HG03060 (cell line): ENCODE measurements around the gene STX1B.
"Not testable (repeated sequence)": the region's sequence is repeated elsewhere in the genome, so short reads cannot be mapped to it uniquely, and the experiment has no call there.

Experiments
- ATAC-seq: cut with Tn5 transposase; IDR thresholded peaks from one replicate; pipeline ENCODE4 v1.9.1; 2021; ENCODE audit warnings: low read depth, moderate number of reproducible peaks; ENCODE audit not compliant: unreplicated experiment

The STX1B gene

DNA sequence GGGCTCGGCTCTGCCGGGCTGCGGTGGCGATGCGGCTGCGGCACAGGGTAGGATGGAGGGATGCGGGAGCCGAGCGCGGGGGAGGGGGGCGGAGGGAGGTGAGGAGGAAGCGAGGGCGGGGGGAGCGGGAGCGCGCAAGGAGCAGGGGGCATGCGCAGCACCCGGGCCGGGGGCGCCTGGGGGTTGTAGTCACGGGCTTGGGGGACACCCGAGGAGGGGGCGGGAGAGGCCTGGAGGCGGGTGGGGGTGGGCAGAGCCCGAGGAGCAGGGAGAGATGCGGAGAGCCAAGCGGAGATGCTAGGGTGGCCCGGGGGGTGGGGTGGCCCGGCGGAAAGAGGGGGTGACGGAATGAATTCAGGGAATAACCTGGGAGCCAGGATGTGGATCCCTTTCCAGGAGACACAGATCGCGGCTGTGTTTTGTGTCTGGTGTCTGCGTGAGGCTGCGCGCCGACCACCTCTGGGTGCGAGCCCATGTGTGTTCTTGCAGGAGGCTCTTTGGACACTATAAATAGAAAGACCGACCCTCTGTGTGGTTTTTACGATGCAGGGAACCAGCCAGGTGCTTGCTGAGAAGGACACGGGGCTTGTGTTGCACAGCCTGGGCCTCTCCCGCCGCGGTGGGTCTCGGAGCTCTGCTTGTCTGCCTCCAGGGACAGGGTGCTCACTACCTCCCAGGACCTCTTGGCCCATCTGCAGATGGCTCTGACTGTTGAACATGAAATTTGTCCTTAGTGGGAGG is at the start of gene STX1B:
TSS of gene STX1B (minus strand) at position 54 of the 741 bp plus-strand sequence. CDS start 242 bp downstream, outside the sequence.
- no peak for ATAC-seq

DNA sequence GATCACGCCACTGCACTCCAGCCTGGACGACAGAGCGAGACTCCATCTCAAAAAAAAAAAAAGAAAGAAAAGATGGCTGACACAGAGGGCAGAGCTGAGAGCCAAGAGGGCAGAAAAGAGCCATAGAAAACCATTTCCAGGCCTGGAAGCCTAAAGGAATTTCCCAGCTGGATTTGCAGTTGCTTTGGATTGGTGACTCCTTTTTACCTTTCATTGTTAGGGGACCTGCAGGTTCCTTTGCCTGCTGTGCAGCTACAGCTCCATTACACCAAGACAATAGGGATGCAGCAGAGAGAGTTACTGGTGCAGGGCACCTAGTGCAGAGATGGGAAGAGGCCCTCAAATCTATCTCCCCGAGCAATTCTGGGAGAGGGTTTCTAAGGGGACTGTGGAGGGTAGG is 45.2 kb upstream of the STX1B start:
- no peak for ATAC-seq

DNA sequence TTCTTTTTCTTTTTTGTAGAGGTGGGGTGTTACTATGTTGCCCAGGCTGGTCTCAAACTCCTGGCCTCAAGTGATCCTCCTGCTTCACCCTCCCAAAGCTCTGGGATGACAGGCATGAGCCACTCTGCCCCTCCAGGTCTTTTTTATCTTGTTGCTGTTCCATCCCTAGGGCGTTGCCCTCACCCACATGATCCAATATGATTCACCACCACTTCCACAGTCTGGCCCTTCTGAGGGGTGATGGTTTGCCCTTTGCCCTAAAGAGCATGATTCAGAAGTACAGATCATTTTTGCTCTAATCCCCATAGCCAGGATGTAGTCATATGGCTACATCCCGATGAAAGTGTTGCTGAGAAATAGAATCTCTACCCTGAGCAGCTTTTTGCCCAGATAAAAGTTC is 41.7 kb upstream of the STX1B start:
- ATAC-seq, result no peak

DNA sequence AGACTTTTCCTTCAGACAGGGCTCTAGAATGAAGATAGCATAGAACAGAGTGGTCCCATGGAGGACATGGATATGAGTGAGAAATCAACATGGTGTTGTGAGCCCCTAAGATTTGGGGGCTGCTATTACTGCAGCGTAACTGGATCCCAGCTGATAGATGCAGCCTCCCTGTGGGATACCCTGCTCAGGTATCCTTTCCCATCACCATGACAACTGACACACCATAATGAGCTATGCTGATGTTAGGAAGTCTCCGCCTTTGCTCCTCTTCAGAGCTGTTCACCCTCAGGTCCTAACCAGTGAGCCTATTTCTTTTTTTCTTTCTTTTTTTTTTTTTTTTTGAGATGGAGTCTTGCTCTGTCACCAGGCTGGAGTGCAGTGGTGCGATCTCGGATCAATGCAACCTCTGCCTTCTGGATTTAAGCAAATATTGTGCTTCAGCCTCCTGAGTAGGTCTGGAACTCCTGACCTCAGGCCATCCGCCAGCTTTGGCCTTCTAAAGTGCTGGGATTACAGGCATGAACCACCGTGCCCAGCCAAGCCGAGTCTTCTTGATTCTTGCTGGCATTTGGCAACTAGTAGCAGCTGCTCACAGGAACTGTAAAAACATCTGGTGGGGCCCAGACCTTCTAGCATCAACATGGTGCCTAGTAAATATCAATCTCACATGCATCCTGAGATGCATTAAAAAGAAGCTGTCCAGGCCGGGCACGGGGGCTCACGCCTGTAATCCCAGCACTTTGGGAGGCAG is 40.0 kb upstream of the STX1B start:
- no peak for ATAC-seq

DNA sequence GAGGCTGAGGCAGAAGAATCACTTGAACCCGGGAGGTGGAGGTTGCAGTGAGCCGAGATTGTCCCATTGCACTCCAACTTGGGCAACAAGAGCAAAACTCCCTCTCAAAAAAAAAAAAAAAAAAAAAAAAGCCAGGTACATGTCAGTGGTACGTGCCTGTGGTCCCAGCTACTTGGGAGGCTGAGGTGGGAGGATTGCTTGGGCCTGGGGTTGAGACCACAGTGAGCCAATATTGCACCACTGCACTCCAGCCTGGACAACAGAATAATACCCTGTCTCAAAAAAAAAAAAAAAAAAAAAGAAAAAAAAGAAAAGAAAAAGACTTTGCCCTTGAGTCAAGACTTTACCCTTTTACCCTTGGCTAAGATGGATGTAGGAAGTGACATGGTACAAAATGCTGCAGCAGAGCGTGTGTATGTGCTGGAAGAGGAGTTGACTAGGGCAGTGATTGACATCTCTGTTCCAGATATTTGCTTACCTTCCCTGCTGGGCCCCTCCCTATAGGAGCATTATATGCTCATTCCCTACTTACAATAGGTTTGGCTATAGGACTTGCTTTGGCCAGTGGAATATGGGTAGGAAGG is 33.6 kb upstream of the STX1B start:
- ATAC-seq, result no peak

DNA sequence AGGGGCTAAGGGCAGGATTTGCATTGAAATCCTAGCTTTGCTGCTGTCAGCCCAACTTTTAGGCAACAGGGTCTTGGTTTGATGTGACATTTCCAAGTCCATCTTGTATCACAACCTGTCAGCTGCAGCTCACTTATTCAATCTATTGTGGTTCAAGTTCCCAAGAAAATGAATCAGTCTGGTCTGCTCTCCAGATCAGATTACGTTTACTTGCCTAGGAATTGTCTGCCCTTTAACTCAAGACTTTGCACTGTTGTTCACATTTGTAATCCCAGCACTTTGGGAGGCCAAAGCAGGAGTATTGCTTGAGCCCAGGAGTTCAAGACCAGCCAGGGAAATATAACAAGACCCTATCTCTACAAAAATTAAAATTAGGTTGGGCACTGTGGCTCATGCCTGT is 32.9 kb upstream of the STX1B start:
- no peak for ATAC-seq

GRCh38 chr16:31042866-31043265 is 32.4 kb upstream of the STX1B start:
- no peak for ATAC-seq

DNA sequence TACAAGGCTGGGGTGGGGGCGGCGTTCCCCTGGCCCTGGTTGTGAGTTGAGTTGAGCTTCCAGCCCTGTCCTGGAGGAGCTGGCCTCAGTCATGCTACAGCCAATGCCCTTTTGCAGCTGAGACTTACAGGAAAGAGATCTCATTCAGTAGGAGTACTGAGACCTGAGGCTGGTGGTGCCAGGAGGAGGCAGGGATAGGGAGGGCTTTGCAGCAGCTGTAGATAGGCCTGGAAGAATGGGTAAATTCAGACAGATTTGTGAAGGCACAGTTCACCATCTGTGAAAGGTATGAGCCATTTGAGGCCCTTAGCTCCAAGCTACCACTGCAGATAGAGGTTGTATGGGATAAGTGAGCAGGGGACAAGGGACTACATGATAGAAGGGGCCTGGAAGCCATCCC is 28.6 kb upstream of the STX1B start:
- ATAC-seq, result no peak

GRCh38 chr16:31036691-31037090 is 26.3 kb upstream of the STX1B start:
- ATAC-seq, result no peak

- no peak for ATAC-seq
These were observed 23.5 kb upstream of the STX1B start for GRCh38 chr16:31033709-31034492.

DNA sequence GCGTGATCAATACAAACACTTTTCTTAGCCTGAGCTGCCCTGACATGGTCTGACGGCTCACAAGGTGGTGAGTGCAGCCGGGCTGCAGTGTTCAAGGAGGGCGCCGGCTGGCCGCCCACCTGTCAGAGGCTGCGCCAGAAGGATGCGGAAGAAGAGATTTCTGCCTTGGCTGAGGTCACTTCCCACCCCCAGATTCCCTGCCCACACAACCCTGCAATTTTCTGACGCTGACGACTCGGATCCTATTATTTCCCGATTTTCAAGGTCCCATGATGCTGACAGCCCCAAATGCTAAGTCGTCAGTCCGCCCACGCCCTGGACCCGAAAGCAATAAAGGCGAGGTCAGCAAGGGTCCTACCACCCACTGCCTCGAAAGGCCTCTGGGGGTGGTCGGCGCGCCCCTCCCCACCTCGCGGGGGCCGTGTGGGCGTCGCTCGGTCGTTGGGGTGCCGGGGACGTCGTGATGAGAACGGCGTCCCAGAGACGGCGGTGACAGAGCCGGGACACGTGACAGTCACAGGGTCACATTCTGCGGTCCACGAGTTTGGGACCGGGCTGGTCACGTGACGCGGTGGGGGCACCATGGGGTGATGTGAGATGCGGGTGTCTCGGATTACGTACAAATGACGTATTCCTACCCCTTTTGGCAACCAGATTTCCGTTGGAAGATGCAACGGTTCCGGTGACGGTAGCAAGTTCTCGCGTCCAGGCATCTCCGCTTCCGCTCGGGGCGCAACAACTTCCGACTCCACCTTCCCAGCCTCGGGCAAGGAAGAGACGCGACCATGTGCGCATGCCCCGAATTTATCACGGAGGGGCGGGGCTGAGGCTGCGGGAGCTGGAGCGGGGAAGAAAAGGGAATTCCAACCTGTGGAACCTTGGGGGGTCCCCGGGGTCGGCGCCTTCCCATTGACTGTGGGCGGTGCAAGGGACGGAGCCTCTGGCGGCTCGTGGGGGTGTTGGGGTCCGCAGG is 22.6 kb upstream of the STX1B start, which contains the start of gene STX4:
TSS of gene STX4 (plus strand) at position 823 of the 973 bp plus-strand sequence. CDS start 248 bp downstream, outside the sequence.
- ATAC-seq, result peak; percentile 75

DNA sequence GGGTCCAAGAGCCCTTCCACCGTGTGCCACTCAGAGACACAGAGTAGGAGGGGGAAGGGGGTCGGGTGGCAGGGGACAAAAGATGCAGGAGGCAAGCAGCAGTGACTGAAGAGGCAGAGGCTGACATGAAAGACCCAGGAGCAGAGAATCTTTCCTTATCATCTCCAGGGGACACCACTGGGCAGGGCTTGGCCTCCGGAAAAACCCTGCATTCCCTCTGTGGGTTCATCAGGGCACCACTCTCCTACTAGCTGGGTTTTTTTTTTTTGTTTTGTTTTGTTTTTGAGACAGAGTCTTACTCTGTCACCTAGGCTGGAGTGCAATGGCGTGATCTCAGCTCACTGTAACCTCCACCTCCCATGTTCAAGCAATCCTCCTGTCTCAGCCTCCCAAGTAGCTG is 20.8 kb upstream of the STX1B start:
- no peak for ATAC-seq

GRCh38 chr16:31029272-31029671 is 18.8 kb upstream of the STX1B start:
- ATAC-seq, result no peak

- no peak for ATAC-seq
These were observed 14.9 kb upstream of the STX1B start for GRCh38 chr16:31025339-31025738.

GRCh38 chr16:31023627-31024226 is 13.3 kb upstream of the STX1B start:
- no peak for ATAC-seq

DNA sequence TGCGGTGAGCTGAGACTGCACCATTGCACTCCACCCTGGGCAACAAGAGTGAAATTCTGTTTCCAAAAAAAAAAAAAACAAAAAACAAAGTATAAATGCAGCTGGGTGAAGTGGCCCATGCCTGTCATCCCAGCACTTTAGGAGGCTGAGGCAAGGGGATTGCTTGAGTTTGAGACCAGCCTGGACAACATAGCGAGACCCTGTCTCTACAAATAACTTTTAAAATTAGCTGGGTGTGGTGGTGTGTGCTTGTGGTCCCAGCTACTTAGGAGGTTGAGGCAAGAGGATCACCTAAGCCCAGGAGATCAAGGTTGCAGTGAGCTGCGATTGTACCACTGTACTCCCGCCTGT is 12.8 kb upstream of the STX1B start:
- no peak for ATAC-seq

- no peak for ATAC-seq
These were observed 12.3 kb upstream of the STX1B start for GRCh38 chr16:31022544-31023251.

GRCh38 chr16:31020536-31020935 is 10.1 kb upstream of the STX1B start:
- no peak for ATAC-seq

GRCh38 chr16:31017756-31018155 is 7.3 kb upstream of the STX1B start:
- ATAC-seq, result not testable (repeated sequence)
